Renal cortical epithelial cell (primary cell): ENCODE results near the gene SBF2. TPM values are rescaled to one million over a fixed set of nuclear protein-coding genes. Genes with fewer than 3 reads are reported as not detected.

Experiments
- DNase-seq: peaks from one replicate; pipeline ENCODE4 v3.0.0-alpha.2; 2011; ENCODE audit warnings: low read depth
- total RNA-seq: library from RNA; depleted of rRNA; stranded (reverse); fragments of >200 nt; gene quantifications from 2 replicates; pipeline ENCODE4 v1.2.3, GENCODE V29; 2014

Gene SBF2
- 31.6 and 51.4 TPM in 2 replicates for total RNA-seq

- peak; percentile 77 for DNase-seq
Observed at GRCh38 chr11:10293423-10294289, at the start of gene SBF2. SBF2 (minus strand) TSS chr11:10294219; CDS start chr11:10294069, 150 bp downstream.

GRCh38 chr11:10338287-10338686, 44.3 kb upstream of the SBF2 start:
- no peak for DNase-seq

GRCh38 chr11:10333490-10333889, 39.5 kb upstream of the SBF2 start:
- DNase-seq = no peak

- DNase-seq = no peak
Observed at GRCh38 chr11:10331548-10332289, 37.7 kb upstream of the SBF2 start.

- peak; percentile 63 for DNase-seq
Observed at GRCh38 chr11:10329935-10330334, 35.9 kb upstream of the SBF2 start.

GRCh38 chr11:10329356-10329755, 35.3 kb upstream of the SBF2 start:
- DNase-seq = no peak

- peak; percentile 69 for DNase-seq
Observed at GRCh38 chr11:10328314-10329098, 34.5 kb upstream of the SBF2 start.

- peak; percentile 49 for DNase-seq
Observed at GRCh38 chr11:10327254-10327653, 33.2 kb upstream of the SBF2 start.

GRCh38 chr11:10326012-10326964, 32.3 kb upstream of the SBF2 start:
- peak; percentile 68 for DNase-seq

GRCh38 chr11:10325277-10326011, 31.4 kb upstream of the SBF2 start:
- peak; percentile 85 for DNase-seq

GRCh38 chr11:10324474-10324873, 30.5 kb upstream of the SBF2 start:
- DNase-seq = no peak

GRCh38 chr11:10323793-10324170, 29.8 kb upstream of the SBF2 start:
- peak; percentile 63 for DNase-seq

GRCh38 chr11:10322830-10323792, 29.1 kb upstream of the SBF2 start:
- DNase-seq = peak; percentile 84

- no peak for DNase-seq
Observed at GRCh38 chr11:10322401-10322800, 28.4 kb upstream of the SBF2 start.

GRCh38 chr11:10320736-10321465, 26.9 kb upstream of the SBF2 start:
- no peak for DNase-seq

- no peak for DNase-seq
Observed at GRCh38 chr11:10319702-10320558, 25.9 kb upstream of the SBF2 start.

GRCh38 chr11:10318527-10318802, 24.4 kb upstream of the SBF2 start:
- no peak for DNase-seq
